ENCODE data around the gene SON.
"Not testable (repeated sequence)": the region's sequence is repeated elsewhere in the genome, so short reads cannot be mapped to it uniquely, and the experiment has no call there.

DNA sequence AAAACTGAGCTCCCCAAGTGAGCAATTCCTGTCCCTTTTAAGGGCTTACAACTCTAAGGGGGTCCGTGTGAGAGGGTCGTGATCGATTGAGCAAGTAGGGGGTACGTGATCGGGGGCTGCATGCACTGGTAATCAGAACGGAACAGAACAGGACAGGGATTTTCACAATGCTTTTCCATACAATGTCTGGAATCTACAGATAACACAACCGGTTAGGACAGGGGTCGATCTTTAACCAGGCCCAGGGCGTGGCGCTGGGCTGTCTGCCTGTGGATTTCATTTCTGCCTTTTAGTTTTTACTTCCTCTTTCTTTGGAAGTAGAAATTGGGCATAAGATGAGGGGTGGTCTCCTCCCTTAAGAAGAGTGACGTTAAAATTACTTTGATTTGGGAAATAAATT lies 74.7 kb downstream of the SON start:
- TF ChIP-seq, protein P1, sequence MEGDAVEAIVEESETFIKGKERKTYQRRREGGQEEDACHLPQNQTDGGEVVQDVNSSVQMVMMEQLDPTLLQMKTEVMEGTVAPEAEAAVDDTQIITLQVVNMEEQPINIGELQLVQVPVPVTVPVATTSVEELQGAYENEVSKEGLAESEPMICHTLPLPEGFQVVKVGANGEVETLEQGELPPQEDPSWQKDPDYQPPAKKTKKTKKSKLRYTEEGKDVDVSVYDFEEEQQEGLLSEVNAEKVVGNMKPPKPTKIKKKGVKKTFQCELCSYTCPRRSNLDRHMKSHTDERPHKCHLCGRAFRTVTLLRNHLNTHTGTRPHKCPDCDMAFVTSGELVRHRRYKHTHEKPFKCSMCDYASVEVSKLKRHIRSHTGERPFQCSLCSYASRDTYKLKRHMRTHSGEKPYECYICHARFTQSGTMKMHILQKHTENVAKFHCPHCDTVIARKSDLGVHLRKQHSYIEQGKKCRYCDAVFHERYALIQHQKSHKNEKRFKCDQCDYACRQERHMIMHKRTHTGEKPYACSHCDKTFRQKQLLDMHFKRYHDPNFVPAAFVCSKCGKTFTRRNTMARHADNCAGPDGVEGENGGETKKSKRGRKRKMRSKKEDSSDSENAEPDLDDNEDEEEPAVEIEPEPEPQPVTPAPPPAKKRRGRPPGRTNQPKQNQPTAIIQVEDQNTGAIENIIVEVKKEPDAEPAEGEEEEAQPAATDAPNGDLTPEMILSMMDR (IDR thresholded peaks at IDR 0.05): not testable (repeated sequence)
- not testable (repeated sequence) for TF ChIP-seq POLR2A (IDR thresholded peaks at IDR 0.05)

Measured in right lobe of liver (tissue), 4 donors.